ENCODE measurements around the gene MET. TPM values are rescaled to one million over a fixed set of nuclear protein-coding genes. Genes with fewer than 3 reads are reported as not detected.

MET gene
- total RNA-seq, 1 experiment from 2014 or later = 200 TPM

- TF ChIP-seq ZFX (IDR thresholded peaks at IDR 0.05) (no peak), EZH2phosphoT487 (IDR thresholded peaks at IDR 0.05; ENCODE audit: borderline replicate concordance) (no peak), SIN3A (IDR thresholded peaks at IDR 0.05; ENCODE audit: low read depth) (no peak), JUND (IDR thresholded peaks at IDR 0.05) (no peak)
Measured at GRCh38 chr7:116697761-116698160, 25.8 kb downstream of the MET start (continued).

GRCh38 chr7:116698396-116698795, 26.4 kb downstream of the MET start:
- DNase-seq (ENCODE audit: low read depth, low spot score) = no peak
- Histone ChIP-seq H3K9me2 (ENCODE audit: insufficient read depth) (no peaks in the 10 kb centered on the region), H4K20me1 (ENCODE audit: insufficient read depth) (no peaks in the 10 kb centered on the region), H3K4me2 (ENCODE audit: low read length) (no peak overlapping the region), H2AFZ (ENCODE audit: low read depth, low read length, poor library complexity, severe bottlenecking) (no peak overlapping the region), H3K4me1 (ENCODE audit: control insufficient read depth in 1 of 2, insufficient read depth in 2 of 2, low read length in 2 of 2) (peaks cover 95 to 100% of the 10 kb centered on the region in 2 experiments), H3K4me3 (replicated peaks in 1 of 2; ENCODE audit: low read depth in 1 of 2, low read length in 2 of 2) (no peak overlapping the region), H3K9me3 (ENCODE audit: control insufficient read depth in 1 of 2, insufficient read depth in 1 of 2, low read depth in 1 of 2, low read length in 2 of 2) (no peaks in the 10 kb centered on the region), H3K79me2 (ENCODE audit: insufficient read depth, low read length) (peaks cover 100% of the 10 kb centered on the region), H3K36me3 (ENCODE audit: control insufficient read depth in 1 of 2, insufficient read depth in 2 of 2, low read length in 2 of 2) (peaks cover 18 to 71% of the 10 kb centered on the region in 2 experiments), H3K27me3 (ENCODE audit: insufficient read depth, low read length) (no peaks in the 10 kb centered on the region), H3K27ac (ENCODE audit: low read depth, low read length) (peak overlapping the region; percentile 91; the same call in 1 of the 2 replicates), H3K9ac (ENCODE audit: low read length) (peak overlapping the region; percentile 0; the same call in 1 of the 2 replicates)
- BruUV-seq (replicated peaks) = no TSS peak
- TF ChIP-seq FOSL1 (IDR thresholded peaks at IDR 0.05; ENCODE audit: low read depth) (no peak), EZH2phosphoT487 (IDR thresholded peaks at IDR 0.05; ENCODE audit: borderline replicate concordance) (no peak), EZH2 (IDR thresholded peaks at IDR 0.05) (no peak), POLR2A (IDR thresholded peaks at IDR 0.05; ENCODE audit: borderline replicate concordance, extremely low read depth, insufficient read depth, insufficient read length) (no peak), JUND (IDR thresholded peaks at IDR 0.05) (no peak), POLR2AphosphoS5 (IDR thresholded peaks at IDR 0.05; ENCODE audit: low read depth, low read length) (no peak), CBX3 (IDR thresholded peaks at IDR 0.05; ENCODE audit: low read depth) (no peak), YY1 (IDR thresholded peaks at IDR 0.05; ENCODE audit: extremely low read depth, insufficient replicate concordance, low read depth, low read length) (no peak), SP1 (IDR thresholded peaks at IDR 0.05; ENCODE audit: low read depth) (no peak), ELF1 (IDR thresholded peaks at IDR 0.05; ENCODE audit: borderline replicate concordance, low read depth) (no peak)
- TF ChIP-seq, protein P1, sequence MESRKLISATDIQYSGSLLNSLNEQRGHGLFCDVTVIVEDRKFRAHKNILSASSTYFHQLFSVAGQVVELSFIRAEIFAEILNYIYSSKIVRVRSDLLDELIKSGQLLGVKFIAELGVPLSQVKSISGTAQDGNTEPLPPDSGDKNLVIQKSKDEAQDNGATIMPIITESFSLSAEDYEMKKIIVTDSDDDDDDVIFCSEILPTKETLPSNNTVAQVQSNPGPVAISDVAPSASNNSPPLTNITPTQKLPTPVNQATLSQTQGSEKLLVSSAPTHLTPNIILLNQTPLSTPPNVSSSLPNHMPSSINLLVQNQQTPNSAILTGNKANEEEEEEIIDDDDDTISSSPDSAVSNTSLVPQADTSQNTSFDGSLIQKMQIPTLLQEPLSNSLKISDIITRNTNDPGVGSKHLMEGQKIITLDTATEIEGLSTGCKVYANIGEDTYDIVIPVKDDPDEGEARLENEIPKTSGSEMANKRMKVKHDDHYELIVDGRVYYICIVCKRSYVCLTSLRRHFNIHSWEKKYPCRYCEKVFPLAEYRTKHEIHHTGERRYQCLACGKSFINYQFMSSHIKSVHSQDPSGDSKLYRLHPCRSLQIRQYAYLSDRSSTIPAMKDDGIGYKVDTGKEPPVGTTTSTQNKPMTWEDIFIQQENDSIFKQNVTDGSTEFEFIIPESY (IDR thresholded peaks at IDR 0.05; ENCODE audit: extremely low read depth, insufficient replicate concordance, low read length) = no peak
- CTCF ChIA-PET = no interaction called here
- ATAC-seq = no peak
- RAD21 ChIA-PET (ENCODE audit: low non-redundant PET in 1 of 2, low total read pairs in 2 of 2, uncharacterized antibody in 2 of 2, unreplicated experiment in 2 of 2) = no interaction called here
- intact Hi-C loops (cut with micrococcal nuclease) = no loop called here
- POLR2A ChIA-PET = no interaction called here

Data from HCT116 (cell line).